PC-9 (cell line): ENCODE data around the gene RABL3. TPM values are rescaled to one million over a fixed set of nuclear protein-coding genes. Genes with fewer than 3 reads are reported as not detected.
"Not testable (repeated sequence)": the region's sequence is repeated elsewhere in the genome, so short reads cannot be mapped to it uniquely, and the experiment has no call there.

ENCODE experiments used
- BruUV-seq: library from RNA; stranded (reverse); fragments of 400-500 nt; replicated peaks from 2 replicates; lab custom pipeline; 2021; lab: Mats Ljungman, UMichigan
- CTCF ChIA-PET: fragments of 300-600 bp; sonication (Branson Sonifier 250); formaldehyde crosslinking; loops from one replicate; lab custom pipeline; 2022; ENCODE audit warnings: antibody characterized with exemption; lab: Charles Lee
- POLR2A ChIA-PET: fragments of 300-600 bp; sonication (Branson Sonifier 250); formaldehyde crosslinking; loops from one replicate; lab custom pipeline; 2022; ENCODE audit warnings: antibody characterized with exemption; ENCODE audit not compliant: unreplicated experiment; lab: Charles Lee
- DNase-seq, 2 experiments: peaks; one replicate each; pipeline versions ENCODE4 v3.0.0 to v3.0.0-alpha.2; 2015 to 2022; ENCODE audit warnings: mixed read lengths in 1 of 2
- H2AFZ ChIP-seq: fragments of 200-600 bp; sonication (generic); 2 replicates; pipeline ENCODE4 v1.8.1; 2017; ENCODE audit warnings: antibody characterized with exemption
- H3F3A ChIP-seq: fragments of 200-600 bp; sonication (generic); 2 replicates; pipeline ENCODE4 v1.8.1; 2017; ENCODE audit warnings: antibody characterized with exemption, mild to moderate bottlenecking, low read depth; ENCODE audit not compliant: insufficient read depth
- H3K27ac ChIP-seq: fragments of 200-600 bp; sonication (generic); 2 replicates; pipeline ENCODE4 v1.6.1; 2016; ENCODE audit warnings: mixed run types
- H3K27me3 ChIP-seq: fragments of 200-600 bp; sonication (generic); 2 replicates; pipeline ENCODE4 v1.6.1; 2016; ENCODE audit warnings: low read depth, mixed run types; ENCODE audit not compliant: insufficient read depth
- H3K36me3 ChIP-seq: fragments of 200-600 bp; sonication (generic); 2 replicates; pipeline ENCODE4 v1.6.1; 2016; ENCODE audit warnings: low read depth, mixed run types
- H3K4me1 ChIP-seq: fragments of 200-600 bp; sonication (generic); replicated peaks from 2 replicates; pipeline ENCODE4 v1.6.1; 2016; ENCODE audit warnings: mixed run types; ENCODE audit not compliant: insufficient read depth
- H3K4me2 ChIP-seq: fragments of 200-600 bp; sonication (generic); 2 replicates; pipeline ENCODE4 v1.6.1; 2017; ENCODE audit warnings: mixed run types
- H3K4me3 ChIP-seq: fragments of 200-600 bp; sonication (generic); 2 replicates; pipeline ENCODE4 v1.6.1; 2016; ENCODE audit warnings: mixed run types
- H3K79me2 ChIP-seq: fragments of 200-600 bp; sonication (generic); 2 replicates; pipeline ENCODE4 v1.6.1; 2017; ENCODE audit warnings: low read depth, mixed run types
- H3K9me2 ChIP-seq: fragments of 200-600 bp; sonication (generic); 2 replicates; pipeline ENCODE4 v1.8.1; 2017; ENCODE audit warnings: mild to moderate bottlenecking; ENCODE audit not compliant: insufficient read depth
- H3K9me3 ChIP-seq: fragments of 200-600 bp; sonication (generic); 2 replicates; pipeline ENCODE4 v1.8.1; 2016; ENCODE audit warnings: low read depth; ENCODE audit not compliant: insufficient read depth
- H4K20me1 ChIP-seq: fragments of 200-600 bp; sonication (generic); 2 replicates; pipeline ENCODE4 v1.8.1; 2017; ENCODE audit not compliant: insufficient read depth
- EZH2 ChIP-seq: fragments of 200-600 bp; sonication (generic); IDR thresholded peaks from 2 replicates; pipeline ENCODE4 v1.8.0; 2017; ENCODE audit warnings: antibody characterized with exemption, low read depth
- intact Hi-C: fragments of 100-400 bp; cut with micrococcal nuclease; formaldehyde crosslinking; loops from one replicate; pipeline ENCODE4 v1.10.0; 2022; ENCODE audit not compliant: unreplicated experiment
- total RNA-seq: library from RNA; stranded (reverse); gene quantifications from 2 replicates; pipeline ENCODE4 v1.2.3, GENCODE V29; 2021
- TF ChIP-seq, protein P1 (sequence below): fragments of 200-600 bp; sonication (generic); conservative IDR thresholded peaks from 2 replicates; pipeline ENCODE4 v1.6.1; 2017; ENCODE audit warnings: mixed run types, antibody characterized with exemption, mild to moderate bottlenecking, moderate library complexity

The RABL3 gene
- total RNA-seq, 1 experiment from 2014 or later: 29.8 TPM

GRCh38 chr3:120640231-120640630, 102.1 kb downstream of the RABL3 start:
- H2AFZ ChIP-seq: no peak overlapping the region
- BruUV-seq: no TSS peak
- H3K79me2 ChIP-seq: no peaks in the 10 kb centered on the region
- ChIA-PET POLR2A (no interaction called here), CTCF (interaction anchor here (0.5 kb wide), 1 partner anchor 540 kb away, joined by 4 read pairs; no protein-coding TSS in a partner anchor)
- H3K9me3 ChIP-seq: no peaks in the 10 kb centered on the region
- TF ChIP-seq EZH2: no peak
- TF ChIP-seq, protein P1, sequence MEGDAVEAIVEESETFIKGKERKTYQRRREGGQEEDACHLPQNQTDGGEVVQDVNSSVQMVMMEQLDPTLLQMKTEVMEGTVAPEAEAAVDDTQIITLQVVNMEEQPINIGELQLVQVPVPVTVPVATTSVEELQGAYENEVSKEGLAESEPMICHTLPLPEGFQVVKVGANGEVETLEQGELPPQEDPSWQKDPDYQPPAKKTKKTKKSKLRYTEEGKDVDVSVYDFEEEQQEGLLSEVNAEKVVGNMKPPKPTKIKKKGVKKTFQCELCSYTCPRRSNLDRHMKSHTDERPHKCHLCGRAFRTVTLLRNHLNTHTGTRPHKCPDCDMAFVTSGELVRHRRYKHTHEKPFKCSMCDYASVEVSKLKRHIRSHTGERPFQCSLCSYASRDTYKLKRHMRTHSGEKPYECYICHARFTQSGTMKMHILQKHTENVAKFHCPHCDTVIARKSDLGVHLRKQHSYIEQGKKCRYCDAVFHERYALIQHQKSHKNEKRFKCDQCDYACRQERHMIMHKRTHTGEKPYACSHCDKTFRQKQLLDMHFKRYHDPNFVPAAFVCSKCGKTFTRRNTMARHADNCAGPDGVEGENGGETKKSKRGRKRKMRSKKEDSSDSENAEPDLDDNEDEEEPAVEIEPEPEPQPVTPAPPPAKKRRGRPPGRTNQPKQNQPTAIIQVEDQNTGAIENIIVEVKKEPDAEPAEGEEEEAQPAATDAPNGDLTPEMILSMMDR: no peak
- intact Hi-C loops: no loop called here
- no peaks in the 10 kb centered on the region for H4K20me1 ChIP-seq
- H3K27ac ChIP-seq: no peak overlapping the region
- peaks cover 6% of the 10 kb centered on the region; the same call in 1 of the 2 replicates for H3K9me2 ChIP-seq
- no peaks in the 10 kb centered on the region for H3K4me1 ChIP-seq
- H3F3A ChIP-seq: no peaks in the 10 kb centered on the region
- H3K36me3 ChIP-seq: no peaks in the 10 kb centered on the region
- H3K4me2 ChIP-seq: no peak overlapping the region
- H3K27me3 ChIP-seq: no peaks in the 10 kb centered on the region
- no peak for DNase-seq
- H3K4me3 ChIP-seq: no peak overlapping the region

GRCh38 chr3:120638820-120639219, 103.5 kb downstream of the RABL3 start:
- H3K9me2 ChIP-seq, CTCF ChIA-PET, H3K79me2 ChIP-seq, H2AFZ ChIP-seq, H3K4me1 ChIP-seq, H3K36me3 ChIP-seq, H3K4me3 ChIP-seq, H3F3A ChIP-seq, H3K27me3 ChIP-seq, intact Hi-C loops, H3K4me2 ChIP-seq, DNase-seq, H3K9me3 ChIP-seq, POLR2A ChIA-PET, H3K27ac ChIP-seq, BruUV-seq, H4K20me1 ChIP-seq: not testable (repeated sequence)

DNA sequence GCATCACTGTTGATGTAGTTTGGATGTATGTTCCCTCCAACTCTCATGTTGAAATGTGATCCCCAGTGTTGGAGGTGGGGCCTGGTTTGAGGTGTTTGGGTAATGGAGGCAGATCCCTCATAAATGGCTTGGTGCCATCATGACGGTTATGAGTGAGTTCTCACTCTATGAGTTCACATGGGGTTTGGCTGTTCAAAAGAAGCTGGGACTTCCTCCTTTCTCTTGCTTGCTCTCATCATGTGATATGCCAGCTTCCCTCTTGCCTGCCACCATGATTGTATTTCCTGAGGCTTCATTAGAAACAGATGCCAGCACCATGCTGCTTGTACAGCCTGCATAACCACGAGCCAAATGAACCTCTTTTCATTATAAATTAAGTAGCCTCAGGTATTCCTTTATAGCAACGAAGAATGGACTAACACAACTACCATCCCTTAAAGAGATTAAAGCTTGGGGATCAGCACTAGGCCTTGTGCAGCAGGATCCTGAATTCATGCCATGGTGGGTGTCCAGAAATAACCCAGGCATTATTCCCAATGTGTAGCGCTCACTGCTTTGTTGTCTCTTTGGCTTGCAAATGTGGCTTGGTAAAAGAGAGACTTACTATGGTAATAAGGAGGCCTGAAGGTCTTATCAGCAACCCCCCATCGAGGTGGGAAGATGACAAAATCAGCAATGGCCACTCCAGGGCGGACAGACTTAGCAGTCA, 104.3 kb downstream of the RABL3 start:
- Histone ChIP-seq H3K4me1 (no peaks in the 10 kb centered on the region), H4K20me1 (no peaks in the 10 kb centered on the region), H3K4me3 (no peak overlapping the region), H3K36me3 (no peaks in the 10 kb centered on the region), H3K9me3 (no peaks in the 10 kb centered on the region), H2AFZ (no peak overlapping the region), H3K4me2 (no peak overlapping the region), H3K27ac (no peak overlapping the region), H3F3A (no peaks in the 10 kb centered on the region), H3K27me3 (no peaks in the 10 kb centered on the region), H3K9me2 (peaks cover 6% of the 10 kb centered on the region; the same call in 1 of the 2 replicates), H3K79me2 (no peaks in the 10 kb centered on the region)
- POLR2A ChIA-PET: no interaction called here
- intact Hi-C loops: no loop called here
- no peak for TF ChIP-seq EZH2
- TF ChIP-seq, protein P1: no peak
- BruUV-seq: no TSS peak
- DNase-seq: no peak
- CTCF ChIA-PET: no interaction called here
